Activated CD4-positive, alpha-beta T cell treated with anti-CD3 and anti-CD28 coated beads, Interleukin-2, amount 50 U/mL, for 16 hours (primary cell): ENCODE measurements around the gene GABRA5.
"Not testable (repeated sequence)": the region's sequence is repeated elsewhere in the genome, so short reads cannot be mapped to it uniquely, and the experiment has no call there.

Experiments
- DNase-seq: peaks from one replicate; pipeline ENCODE4 v3.0.0-alpha.2; 2020

Gene GABRA5

DNA sequence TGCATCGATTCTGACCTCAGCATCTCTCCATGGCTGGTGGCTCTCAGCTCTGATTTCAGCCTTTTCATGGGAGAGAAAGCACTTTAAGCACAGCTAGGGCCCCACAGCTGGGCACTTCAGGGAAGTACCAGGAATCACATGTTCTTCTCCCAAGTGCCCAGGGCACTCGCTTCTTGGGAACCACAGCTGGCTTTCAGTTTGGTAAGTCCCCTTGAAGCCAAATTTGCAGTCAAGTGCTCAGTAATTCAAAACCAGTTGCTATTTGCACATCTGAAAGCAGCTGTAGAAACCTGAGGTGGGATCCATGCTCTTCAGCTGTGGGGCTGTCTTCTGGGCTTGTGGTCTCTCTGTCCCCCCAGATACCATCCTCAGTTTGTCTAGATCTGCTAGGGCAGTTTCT lies 12.8 kb downstream of the GABRA5 start:
- no peak for DNase-seq

DNA sequence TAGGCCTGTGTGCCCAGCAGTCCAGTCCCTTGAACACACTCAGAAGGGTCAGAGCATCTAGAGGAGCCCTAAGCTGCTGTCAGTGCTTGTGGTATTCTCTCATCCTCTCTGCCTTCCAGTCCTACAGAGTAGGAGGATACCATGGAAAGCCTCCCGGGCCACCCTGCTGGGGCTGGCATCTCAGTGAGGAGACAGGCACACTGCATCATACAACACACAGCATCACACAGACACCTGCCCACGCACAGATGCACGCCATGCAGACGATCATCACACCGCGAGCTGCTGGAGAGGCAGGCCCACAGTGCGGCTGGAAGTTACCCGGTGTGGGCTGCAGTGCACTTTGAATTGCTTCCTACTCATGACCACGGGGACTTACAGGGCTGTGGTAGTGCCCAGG lies 15.2 kb downstream of the GABRA5 start:
- no peak for DNase-seq

DNA sequence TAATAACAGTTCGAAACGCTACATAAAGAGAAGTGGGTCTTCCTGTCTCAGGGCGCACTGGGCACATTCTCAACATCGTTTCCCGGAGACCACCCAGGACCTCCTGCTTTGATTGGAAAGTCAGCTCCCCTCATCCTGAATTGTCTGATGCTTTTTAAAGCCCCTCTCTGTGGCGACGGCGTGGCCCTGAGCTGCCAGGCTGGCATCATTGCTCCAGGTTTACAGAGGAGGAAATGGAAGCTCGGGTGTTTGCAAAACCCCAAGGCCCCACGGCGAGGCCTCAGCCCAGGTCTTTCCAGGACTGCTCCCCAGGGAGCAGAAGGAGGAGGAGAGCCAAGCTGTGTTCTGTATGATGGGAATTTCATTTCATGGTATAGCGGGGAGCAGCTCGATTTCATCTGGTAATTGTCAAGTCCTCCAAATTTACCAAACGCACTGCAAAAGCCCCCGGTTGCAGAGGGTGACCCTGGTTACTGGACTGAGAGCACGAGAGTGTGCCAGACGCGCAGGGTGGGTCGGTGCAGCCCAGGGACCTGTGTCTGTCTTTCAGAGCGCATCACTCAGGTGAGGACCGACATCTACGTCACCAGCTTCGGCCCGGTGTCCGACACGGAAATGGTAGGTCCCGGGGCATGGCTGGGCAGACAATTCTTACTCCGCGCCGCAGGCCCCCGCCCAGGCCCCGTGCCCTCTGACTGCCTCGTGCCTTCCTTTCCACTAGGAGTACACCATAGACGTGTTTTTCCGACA lies 15.9 kb downstream of the GABRA5 start:
- no peak for DNase-seq

DNA sequence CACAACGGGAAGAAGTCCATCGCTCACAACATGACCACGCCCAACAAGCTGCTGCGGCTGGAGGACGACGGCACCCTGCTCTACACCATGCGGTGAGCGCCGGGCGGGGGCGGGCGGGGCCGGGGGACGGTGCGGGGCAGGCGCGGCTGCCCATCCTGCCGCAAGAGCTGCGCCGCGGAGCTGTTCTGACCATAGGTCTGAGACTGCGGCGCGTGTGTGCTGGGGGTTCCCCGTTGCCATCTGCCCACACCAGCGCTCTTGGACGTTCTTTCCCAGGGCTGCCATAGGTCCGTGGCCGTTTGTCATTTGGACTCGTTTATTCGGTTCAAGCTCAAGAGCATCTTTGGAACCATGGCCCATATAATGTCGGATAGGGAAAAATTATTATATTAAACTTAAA lies 16.6 kb downstream of the GABRA5 start:
- DNase-seq, result no peak

GRCh38 chr15:26886566-26886965 lies 19.7 kb downstream of the GABRA5 start:
- DNase-seq, result no peak

- DNase-seq, result no peak
Observed at GRCh38 chr15:26887926-26888666, 21.2 kb downstream of the GABRA5 start.

DNA sequence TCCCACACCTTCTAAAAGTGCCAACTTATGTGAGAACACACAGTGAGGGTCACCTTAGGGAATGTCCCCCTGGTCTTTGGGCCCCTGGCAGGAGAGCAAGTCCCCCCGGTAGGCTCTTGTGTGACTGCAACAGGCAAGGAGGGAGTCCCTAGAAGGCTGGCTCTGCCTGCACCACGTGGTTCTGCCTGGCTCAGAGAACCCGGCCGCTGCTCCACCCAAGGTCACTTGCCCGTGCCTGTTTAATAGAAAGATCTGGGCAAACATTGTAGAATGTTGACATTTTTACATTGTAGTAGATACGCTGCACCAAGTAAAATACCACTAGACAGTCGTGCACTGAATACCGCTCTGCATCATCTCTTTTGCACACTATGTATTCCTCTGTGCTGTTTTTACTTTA lies 21.9 kb downstream of the GABRA5 start:
- DNase-seq, result no peak

- peak; percentile 56 for DNase-seq
Observed at GRCh38 chr15:26889298-26889898, 22.5 kb downstream of the GABRA5 start.

- no peak for DNase-seq
Observed at GRCh38 chr15:26890451-26890850, 23.6 kb downstream of the GABRA5 start.

GRCh38 chr15:26890988-26891387 lies 24.1 kb downstream of the GABRA5 start:
- DNase-seq, result no peak

DNA sequence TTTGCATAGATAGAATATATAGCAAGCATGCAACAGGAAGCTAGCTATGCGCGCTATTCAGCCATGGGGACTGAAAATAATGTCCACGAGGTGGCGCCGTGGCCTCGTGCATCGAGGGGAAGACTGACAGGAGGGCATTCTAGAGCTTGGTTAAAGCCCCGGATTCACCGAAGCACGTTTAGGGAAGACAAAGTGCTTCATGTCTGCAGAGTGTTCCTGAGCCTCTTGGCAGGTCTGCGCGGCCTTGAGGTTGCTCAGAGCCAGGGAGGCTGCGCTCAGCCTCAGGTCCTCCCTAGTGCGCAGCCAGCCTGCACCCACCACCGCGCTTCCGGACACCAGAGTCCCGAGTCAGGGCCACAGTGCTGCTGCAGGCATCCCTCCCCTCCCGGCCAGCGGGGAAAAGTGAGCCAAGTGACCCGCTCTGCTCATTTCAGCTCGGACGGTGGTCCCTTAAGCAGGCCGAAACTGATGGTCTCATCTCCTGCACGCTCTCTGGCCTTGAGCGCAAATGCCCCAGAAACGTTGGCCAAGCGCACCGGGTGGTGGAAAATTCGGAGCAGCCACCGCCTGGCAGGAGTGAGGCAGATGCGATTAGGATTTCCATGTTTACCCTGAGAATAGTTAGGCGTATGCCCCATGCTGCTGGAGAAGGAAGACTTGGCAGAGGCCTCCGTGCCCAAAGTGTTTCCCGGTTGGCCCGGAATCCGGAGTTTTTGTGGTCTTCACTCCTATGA lies 24.8 kb downstream of the GABRA5 start:
- peak; percentile 63 for DNase-seq

- DNase-seq, result no peak
Observed at GRCh38 chr15:26892182-26892518, 25.3 kb downstream of the GABRA5 start.

GRCh38 chr15:26892678-26893077 lies 25.8 kb downstream of the GABRA5 start:
- DNase-seq, result no peak

DNA sequence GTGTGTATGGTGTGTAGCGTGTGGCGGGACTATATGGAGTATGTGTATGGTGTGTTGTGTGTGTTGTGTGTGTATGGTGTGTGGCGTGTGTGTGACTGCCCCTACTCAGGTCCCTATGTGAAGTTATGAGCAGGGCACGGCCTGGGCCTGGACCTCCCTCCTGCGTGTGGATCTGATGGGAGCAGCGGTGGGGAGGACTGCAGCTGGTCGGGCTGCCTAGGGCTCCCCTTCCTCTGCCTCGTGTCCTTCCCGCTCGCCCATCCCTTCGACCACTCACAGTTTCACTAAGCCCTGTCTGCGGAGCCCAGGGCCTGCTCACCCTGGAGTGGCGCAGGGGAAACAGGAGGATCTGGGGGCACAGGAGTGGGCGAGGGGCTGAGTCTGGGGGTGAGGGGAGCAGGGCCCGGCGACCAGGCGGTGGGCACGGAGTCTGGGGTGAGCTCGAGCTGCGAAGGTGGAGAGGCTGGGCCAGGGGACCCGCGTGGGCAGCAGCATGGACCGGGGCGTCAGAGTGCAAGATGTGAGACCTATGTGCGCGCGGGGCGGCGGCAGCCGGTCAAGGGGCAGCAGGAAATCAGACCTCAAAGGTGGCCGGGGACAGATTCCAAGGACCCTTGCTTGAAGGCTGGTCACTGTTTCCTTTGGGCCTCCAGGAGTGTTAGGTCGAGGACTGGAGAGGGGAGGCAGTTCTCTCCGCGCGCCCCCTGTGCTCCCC lies 26.6 kb downstream of the GABRA5 start:
- DNase-seq, result no peak

GRCh38 chr15:26894181-26894580 lies 27.3 kb downstream of the GABRA5 start:
- no peak for DNase-seq

GRCh38 chr15:26895346-26895745 lies 28.5 kb downstream of the GABRA5 start:
- not testable (repeated sequence) for DNase-seq

GRCh38 chr15:26899658-26900057 lies 32.8 kb downstream of the GABRA5 start:
- no peak for DNase-seq

- DNase-seq, result no peak
Observed at GRCh38 chr15:26901041-26901440, 34.2 kb downstream of the GABRA5 start.

DNA sequence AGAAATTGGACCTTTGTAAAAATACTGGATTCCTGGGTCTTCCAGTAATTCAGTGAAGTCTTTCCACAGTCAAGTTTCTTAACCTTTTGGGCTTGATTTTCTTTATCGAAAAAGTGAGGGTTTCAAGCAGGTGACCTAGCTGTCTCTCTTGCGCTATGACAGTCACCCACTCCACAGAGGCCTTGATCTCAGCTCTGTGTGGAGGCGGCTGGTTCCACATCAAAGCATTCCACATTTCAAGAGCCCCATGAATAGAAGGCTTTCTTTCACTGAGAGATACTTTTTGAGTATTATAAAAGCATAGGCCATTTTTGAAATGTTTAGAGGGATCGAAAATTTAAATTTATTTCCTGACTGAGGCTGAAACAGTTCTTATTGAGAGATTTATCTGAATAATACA lies 43.9 kb downstream of the GABRA5 start:
- DNase-seq, result no peak

DNA sequence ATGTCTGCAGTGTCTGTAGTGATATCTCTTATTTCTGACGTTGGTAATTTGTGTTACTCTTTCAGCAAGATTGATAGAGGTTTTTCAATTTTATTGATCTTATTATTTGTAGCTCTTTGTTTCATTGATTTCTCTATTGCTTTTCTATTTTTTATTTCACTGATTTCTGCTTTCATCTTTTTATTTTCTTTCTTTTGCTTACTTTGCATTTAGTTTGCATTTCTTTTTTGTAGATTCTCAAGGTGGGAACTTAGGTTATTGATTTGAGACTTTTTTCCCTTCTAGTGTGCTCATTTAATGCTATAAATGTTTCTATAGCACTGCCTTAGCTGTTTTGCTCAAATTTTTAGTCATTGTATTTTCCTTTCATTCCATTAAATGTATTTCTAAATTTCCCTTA lies 54.6 kb downstream of the GABRA5 start:
- no peak for DNase-seq

GRCh38 chr15:26926081-26926480 lies 59.2 kb downstream of the GABRA5 start:
- no peak for DNase-seq

DNA sequence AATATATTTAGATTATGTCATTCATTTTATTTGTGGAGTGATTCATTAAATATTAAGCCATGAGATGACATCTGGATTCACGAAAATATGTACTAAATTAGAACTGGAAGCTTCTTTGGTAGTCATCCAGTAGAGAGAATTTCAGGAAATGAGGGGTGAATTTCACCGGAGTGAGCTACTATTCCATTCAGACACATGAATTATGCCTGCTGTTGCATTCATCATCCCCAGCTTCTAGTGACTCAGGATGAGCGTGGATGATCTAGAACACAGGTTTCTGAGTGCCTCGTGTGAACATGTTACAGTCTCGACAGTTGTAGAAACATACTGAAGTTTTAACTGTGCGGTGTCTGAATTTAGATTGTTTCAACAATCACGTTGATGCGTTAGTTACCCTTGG lies 61.2 kb downstream of the GABRA5 start:
- DNase-seq, result no peak

GRCh38 chr15:26929588-26929987 lies 62.7 kb downstream of the GABRA5 start:
- DNase-seq, result no peak
